NCI-H82 treated with DMSO at 0.1 percent for 48 hours (cell line): ENCODE data around the gene RMND1.
A peak's percentile ranks its signal among the peaks of the same experiment; 100 is the strongest.

Experiments
- DNase-seq: peaks from one replicate; lab custom pipeline; 2025; ENCODE audit not compliant: unreplicated experiment; lab: John Stamatoyannopoulos, UW

The RMND1 gene

GRCh38 chr6:151422981-151423380, 28.9 kb downstream of the RMND1 start:
- no peak for DNase-seq

- no peak for DNase-seq
Observed at GRCh38 chr6:151417477-151417876, 34.4 kb downstream of the RMND1 start.

DNA sequence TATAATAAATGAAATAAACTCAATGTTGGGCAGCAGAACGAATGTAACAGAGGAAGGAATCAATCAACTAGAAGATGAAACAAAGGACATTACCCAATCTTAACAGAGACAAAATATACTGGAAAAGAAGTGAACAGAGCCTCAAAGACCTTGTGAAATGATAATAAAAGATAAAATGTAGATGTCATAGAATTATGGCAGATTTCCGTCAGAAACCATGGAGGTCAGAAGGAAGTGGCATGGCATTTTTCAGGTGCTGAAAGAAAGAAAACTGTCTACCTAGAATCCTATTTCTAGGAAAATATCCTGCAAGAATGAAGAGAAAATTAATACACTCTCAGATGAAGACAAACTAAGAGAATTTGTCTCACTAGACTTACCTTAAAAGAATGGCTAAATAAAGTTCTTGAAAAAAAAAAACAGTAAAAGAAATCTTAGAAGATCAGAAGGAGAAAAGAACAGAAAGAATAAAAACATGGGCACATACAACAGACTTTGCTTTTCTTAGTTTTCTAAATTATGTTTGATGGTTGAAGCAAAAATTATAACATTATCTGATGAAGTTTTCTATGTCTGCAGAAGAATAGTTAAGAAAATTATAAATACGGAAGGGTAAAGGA, 37.2 kb downstream of the RMND1 start:
- no peak for DNase-seq

GRCh38 chr6:151413372-151414145, 38.4 kb downstream of the RMND1 start:
- DNase-seq: no peak

GRCh38 chr6:151412909-151413308, 39.0 kb downstream of the RMND1 start:
- DNase-seq: no peak

- DNase-seq: no peak
Observed at GRCh38 chr6:151409679-151410078, 42.2 kb downstream of the RMND1 start.

DNA sequence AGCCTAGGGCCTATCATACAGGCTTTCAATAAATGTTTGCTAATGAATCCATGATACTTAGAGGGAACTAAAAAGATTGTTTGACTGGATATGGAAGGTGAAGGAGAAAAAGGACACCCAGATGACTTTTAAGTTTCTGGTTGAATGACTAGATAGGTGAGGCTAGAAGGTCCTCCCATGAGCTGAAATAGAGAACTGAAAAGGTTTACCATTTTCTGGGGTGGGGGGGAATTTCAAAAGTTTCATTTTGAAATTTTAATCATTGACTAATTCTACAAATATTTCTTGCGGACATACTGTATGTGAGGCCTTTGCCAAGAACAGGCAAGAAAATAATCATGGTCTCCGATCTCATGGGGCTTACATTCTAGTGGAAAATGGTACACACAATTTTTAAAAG, 42.7 kb downstream of the RMND1 start:
- no peak for DNase-seq

DNA sequence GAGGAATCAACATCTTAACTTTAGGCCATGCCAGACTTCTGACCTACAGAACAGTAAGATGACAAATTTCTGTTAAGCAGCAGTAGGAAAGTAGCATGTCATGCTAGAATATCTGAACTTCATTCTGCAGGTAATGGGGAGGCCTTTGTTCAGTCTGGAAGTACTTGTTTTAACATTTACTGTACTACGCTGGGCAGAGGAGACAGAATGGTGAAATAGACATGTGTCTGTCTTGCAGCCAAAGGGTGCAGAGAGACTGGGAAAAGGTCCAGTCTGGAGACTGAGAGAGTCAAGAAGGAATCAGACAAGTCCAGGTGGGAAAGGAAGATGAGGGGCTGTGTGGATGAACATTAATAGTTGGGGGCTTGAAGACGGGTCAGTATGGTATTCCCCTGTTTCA, 43.1 kb downstream of the RMND1 start:
- DNase-seq: no peak

DNA sequence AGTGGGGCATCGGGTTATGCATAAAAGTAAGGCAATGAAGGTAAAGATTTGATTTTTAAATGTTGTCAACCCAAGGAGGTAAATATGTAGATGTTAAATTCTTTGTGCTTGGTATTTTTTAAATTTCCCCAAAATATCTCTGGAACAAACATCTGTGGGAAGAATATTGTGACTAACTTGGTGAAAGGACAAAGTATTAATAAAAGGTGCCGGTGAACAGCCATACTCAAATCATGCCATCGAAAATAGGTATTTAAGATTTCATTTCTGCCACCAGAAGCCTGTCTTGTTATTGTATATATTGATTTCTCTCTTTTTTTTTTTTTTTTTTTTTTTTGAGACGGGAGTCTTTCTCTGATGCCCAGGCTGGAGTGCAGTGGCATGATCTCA, 48.0 kb downstream of the RMND1 start:
- no peak for DNase-seq

DNA sequence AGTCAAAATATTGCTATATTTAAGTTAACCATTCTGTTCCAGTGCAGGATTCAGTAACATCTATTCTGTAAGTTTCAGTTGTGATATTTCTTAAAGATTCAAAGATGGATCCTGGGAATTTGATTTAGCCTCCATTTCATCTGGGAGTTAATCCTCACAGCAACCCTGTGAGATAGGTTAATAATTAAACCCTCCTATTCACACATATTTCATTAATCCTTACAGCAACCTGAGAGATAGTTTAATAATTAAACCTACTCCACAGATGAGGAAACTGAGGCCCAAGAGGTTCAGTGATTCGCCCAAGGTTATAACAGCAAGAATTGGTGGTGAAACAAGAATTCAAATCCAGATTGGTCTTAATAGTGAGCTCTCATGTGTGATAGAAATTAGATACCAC, 49.7 kb downstream of the RMND1 start:
- no peak for DNase-seq

DNA sequence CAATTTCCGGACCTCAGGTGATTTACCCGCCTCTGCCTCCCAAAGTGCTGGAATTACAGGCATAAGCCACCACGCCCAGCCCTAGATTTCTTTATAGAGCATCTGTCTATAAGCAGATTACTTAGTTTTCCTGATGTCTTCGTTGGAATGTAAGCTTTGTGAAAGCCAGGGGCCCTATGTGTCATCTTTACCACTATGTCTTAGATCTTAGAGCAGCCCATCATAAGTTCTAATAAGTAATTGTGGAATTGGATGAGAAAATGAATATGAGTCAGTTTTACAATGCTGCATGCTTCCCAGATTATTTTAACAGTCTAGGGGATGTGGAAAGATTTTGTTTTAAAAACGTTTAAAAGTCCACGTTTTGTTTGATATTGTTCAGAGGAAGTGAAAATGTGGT, 51.5 kb downstream of the RMND1 start:
- DNase-seq: peak; percentile 32

- no peak for DNase-seq
Observed at GRCh38 chr6:151399679-151400078, 52.2 kb downstream of the RMND1 start.

GRCh38 chr6:151393410-151393809, 58.5 kb downstream of the RMND1 start:
- DNase-seq: no peak

GRCh38 chr6:151392427-151392826, 59.5 kb downstream of the RMND1 start:
- DNase-seq: no peak

DNA sequence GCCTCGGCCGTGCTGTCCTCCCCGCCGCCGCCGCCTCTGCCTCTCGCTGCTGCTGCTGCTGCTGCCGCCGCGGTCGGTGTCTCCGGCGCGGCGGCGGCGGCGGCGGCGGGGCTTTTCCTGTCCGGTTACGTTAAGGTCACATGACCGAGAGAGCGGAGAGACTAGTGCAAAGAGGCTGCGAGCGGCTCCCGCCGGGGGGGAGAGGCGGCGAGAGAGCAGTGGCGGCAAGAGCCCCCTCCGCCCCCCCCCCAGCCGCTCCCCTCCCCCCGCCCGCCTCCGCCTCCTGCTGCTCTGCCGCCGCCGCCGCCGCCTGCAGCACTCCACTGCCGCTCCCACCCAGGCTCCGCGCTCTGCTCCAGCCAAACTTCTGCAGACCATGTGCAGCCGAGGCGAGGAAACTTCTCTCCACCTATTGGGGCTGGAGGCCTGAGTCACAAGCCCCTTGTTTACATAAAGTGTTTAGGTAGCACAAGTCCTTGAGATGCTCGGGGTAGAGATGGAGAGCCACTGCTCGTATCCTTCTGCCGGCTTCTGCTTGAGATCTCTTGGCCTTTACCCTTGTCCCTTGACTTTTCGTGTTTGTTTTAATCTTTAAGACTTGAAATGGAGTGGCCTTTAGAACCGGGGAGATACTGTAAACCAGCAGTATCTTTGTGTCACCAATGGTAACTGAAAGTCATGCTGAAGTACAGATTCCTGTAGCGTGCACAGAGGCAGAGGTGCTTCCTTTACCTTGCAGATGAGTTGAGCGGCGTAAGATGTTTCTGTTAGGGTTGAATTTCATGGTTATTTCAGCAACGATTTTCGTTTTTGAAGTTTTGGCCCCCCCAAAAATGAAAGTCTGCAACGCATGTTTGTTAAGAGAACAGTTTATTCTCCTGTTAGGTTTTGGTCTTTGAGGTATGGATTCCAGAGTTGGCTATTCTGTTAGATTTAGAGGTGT, 60.2 kb downstream of the RMND1 start, which contains the start of gene ZBTB2:
Gene ZBTB2 (minus strand): TSS at position 89 of the 943 bp plus-strand sequence. CDS start 17,922 bp downstream, outside the sequence.
- DNase-seq: peak; percentile 51

- no peak for DNase-seq
Observed at GRCh38 chr6:151390851-151391470, 61.0 kb downstream of the RMND1 start.

GRCh38 chr6:151390276-151390850, 61.6 kb downstream of the RMND1 start:
- DNase-seq: peak; percentile 83

GRCh38 chr6:151389618-151390275, 62.2 kb downstream of the RMND1 start:
- peak; percentile 30 for DNase-seq

GRCh38 chr6:151388997-151389617, 62.8 kb downstream of the RMND1 start:
- DNase-seq: no peak

DNA sequence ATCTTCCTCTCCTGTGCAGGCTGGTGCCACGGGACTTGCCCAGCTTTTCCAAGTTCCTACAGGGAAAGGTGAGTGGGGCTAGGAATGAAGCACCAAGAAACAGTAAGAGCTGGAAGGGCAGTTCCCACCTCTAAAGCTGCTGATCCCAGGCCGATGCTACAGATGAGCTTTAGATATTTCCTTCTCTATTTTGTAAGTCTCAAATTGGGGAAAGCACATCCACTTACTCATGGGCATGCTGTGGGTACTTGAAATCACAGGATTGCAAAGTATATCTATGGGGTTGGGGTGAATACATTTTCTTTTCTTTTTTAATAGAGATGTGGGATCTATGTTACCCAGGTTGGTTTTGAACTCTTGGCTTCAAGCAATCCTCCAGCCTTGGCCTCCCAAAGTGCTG, 63.7 kb downstream of the RMND1 start:
- no peak for DNase-seq
